ENCODE measurements around the gene CRIM1. TPM values are rescaled to one million over a fixed set of nuclear protein-coding genes. Genes with fewer than 3 reads are reported as not detected.

CRIM1 gene
- total RNA-seq, 1 donor from 2014 or later = 0.58 TPM

DNA sequence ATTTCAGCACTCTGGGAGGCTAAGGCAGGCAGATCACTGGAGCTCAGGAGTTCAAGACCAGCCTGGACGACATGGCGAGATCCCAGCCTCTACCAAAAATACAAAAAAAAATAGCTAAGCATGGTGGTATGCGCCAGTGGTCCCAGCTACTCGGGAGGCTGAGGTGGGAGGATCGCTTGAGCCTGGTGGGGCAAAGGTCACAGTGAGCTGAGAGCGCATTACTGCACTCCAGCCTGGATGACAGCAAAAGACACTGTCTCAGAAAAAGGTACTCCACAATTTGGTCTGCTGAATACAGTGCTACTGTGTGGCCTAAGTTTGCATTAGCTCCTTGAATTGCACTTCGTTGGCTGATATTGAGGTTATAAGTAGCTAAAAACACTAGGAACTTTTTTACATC, 144.5 kb downstream of the CRIM1 start:
- ChIA-PET CTCF (no interaction called here), POLR2A (no interaction called here)
- DNase-seq = no peak
- ATAC-seq (ENCODE audit: low read depth) = no peak
- no peak overlapping the region for H3K4me3 Mint-ChIP-seq
- H3K27ac Mint-ChIP-seq = no peak overlapping the region
- H3K9me3 Mint-ChIP-seq = no peaks in the 10 kb centered on the region
- TF ChIP-seq, protein P1, sequence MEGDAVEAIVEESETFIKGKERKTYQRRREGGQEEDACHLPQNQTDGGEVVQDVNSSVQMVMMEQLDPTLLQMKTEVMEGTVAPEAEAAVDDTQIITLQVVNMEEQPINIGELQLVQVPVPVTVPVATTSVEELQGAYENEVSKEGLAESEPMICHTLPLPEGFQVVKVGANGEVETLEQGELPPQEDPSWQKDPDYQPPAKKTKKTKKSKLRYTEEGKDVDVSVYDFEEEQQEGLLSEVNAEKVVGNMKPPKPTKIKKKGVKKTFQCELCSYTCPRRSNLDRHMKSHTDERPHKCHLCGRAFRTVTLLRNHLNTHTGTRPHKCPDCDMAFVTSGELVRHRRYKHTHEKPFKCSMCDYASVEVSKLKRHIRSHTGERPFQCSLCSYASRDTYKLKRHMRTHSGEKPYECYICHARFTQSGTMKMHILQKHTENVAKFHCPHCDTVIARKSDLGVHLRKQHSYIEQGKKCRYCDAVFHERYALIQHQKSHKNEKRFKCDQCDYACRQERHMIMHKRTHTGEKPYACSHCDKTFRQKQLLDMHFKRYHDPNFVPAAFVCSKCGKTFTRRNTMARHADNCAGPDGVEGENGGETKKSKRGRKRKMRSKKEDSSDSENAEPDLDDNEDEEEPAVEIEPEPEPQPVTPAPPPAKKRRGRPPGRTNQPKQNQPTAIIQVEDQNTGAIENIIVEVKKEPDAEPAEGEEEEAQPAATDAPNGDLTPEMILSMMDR (IDR thresholded peaks at IDR 0.05) = no peak
- intact Hi-C loops (cut with micrococcal nuclease) = no loop called here
- H3K4me1 Mint-ChIP-seq = no peaks in the 10 kb centered on the region
- no peaks in the 10 kb centered on the region for H3K36me3 Mint-ChIP-seq (ENCODE audit: low read depth)
- H3K27me3 Mint-ChIP-seq = no peaks in the 10 kb centered on the region

DNA sequence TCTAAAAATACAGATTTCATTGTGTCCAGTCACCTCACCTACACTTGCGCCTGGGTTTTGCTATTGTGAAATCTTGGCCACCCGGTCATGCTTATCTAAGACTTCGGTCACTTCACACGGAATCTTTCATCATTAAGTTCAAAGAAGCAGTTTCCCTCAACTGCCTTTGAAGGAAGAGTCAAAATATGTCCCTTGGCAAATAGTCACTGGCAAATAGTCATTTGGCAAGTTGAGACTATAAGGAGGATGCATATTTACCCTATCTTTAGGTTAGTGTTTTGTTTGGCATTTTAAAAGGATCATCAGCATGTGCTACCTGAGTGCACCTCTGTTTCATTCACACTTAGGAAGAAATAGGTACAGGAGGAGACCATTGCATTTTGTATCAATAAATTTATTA, 146.5 kb downstream of the CRIM1 start:
- intact Hi-C loops (cut with micrococcal nuclease) = no loop called here
- ChIA-PET POLR2A (no interaction called here), CTCF (no interaction called here)
- Mint-ChIP-seq H3K4me1 (no peaks in the 10 kb centered on the region), H3K27ac (no peak overlapping the region), H3K36me3 (ENCODE audit: low read depth) (no peaks in the 10 kb centered on the region), H3K27me3 (no peaks in the 10 kb centered on the region), H3K4me3 (no peak overlapping the region), H3K9me3 (no peaks in the 10 kb centered on the region)
- TF ChIP-seq, protein P1 (IDR thresholded peaks at IDR 0.05) = no peak
- ATAC-seq (ENCODE audit: low read depth) = no peak
- DNase-seq = no peak

DNA sequence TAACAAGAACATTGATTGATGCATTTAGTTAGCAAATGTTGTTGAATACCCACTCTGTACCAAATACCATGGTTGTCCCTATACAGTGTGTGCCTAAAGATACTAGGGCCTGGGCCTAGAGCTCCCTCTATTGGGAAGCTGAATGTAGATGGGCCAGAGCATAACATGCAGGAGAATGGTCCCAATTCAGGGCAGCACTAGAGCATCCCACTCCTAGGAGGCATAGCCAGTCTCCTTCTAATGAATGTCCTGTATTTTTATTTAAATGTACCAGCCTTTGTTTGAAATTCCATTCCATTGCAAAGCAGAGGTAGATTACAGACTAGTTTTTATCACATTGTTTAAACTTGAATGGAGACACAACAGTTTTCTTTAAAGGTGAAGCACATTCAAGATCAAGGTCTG, 151.8 kb downstream of the CRIM1 start:
- TF ChIP-seq, protein P1 (IDR thresholded peaks at IDR 0.05) = no peak
- ChIA-PET POLR2A (no interaction called here), CTCF (interaction anchor here (0.7 to 1.8 kb wide), 2 partner anchors 12 to 155 kb away, joined by 3 to 9 read pairs; no protein-coding TSS in a partner anchor)
- H3K4me1 Mint-ChIP-seq = no peaks in the 10 kb centered on the region
- H3K9me3 Mint-ChIP-seq = no peaks in the 10 kb centered on the region
- no peaks in the 10 kb centered on the region for H3K27me3 Mint-ChIP-seq
- no peak for ATAC-seq (ENCODE audit: low read depth)
- no peak overlapping the region for H3K27ac Mint-ChIP-seq
- no peak for DNase-seq
- no peak overlapping the region for H3K4me3 Mint-ChIP-seq
- intact Hi-C loops (cut with micrococcal nuclease) = loop anchor here (1.0 kb wide), 1 partner anchor 155 kb away; no protein-coding TSS in a partner anchor
- H3K36me3 Mint-ChIP-seq (ENCODE audit: low read depth) = no peaks in the 10 kb centered on the region

DNA sequence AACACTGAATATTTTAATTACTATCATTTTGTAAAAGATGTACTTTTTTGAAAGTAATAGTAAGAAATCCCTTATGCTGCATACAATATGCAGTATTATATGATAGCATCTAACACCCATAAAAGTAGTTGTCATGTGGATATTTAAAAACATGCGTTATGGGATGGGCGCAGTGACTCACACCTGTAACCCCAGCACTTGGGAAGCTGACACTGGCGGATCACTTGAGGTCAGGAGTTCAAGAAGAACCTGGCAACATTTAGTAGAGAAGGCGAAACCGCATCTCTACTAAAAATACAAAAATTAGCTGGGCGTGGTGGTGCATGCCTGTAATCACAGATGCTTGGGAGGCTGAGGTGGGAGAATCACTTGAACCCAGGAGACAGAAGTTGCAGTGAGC, 153.5 kb downstream of the CRIM1 start:
- CTCF ChIA-PET = no interaction called here
- intact Hi-C loops (cut with micrococcal nuclease) = no loop called here
- TF ChIP-seq, protein P1 (IDR thresholded peaks at IDR 0.05) = no peak
- no peaks in the 10 kb centered on the region for H3K4me1 Mint-ChIP-seq
- DNase-seq (no peak), ATAC-seq (ENCODE audit: low read depth) (no peak)
- no peak overlapping the region for H3K27ac Mint-ChIP-seq
- no peak overlapping the region for H3K4me3 Mint-ChIP-seq
- H3K27me3 Mint-ChIP-seq = no peaks in the 10 kb centered on the region
- no peaks in the 10 kb centered on the region for H3K9me3 Mint-ChIP-seq
- POLR2A ChIA-PET = no interaction called here
- no peaks in the 10 kb centered on the region for H3K36me3 Mint-ChIP-seq (ENCODE audit: low read depth)

DNA sequence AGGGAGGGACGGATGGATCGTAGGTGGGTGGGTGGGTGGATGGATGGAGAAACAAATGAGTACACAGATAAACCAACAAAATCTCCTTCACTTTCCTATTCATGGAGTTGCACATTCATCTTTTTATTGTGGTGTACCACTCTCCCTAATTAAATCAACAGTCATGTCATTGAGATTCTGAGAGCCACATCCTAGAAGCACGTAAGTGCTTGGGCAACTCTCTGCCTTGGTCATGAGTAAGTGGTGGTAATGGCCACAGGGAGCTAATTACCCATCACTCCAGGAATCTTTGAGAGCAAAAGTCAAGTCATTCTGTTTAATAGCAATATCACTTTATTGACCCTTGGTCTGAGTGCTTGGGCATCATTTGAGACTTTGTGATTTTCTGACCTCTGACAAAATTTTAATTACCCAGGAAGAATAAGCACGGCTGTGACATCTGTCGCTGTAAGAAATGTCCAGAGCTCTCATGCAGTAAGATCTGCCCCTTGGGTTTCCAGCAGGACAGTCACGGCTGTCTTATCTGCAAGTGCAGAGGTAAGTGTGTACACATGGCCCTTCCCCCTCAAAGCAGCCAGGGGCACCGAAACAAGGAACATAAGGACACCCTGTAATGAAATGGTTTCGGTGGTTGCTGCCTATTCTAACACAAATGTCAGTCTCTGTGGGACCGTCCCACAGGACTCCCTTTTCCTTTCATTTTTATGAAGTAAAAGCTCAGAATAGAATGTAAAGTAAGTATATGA, 156.5 kb downstream of the CRIM1 start:
- Mint-ChIP-seq H3K9me3 (no peaks in the 10 kb centered on the region), H3K27me3 (no peaks in the 10 kb centered on the region), H3K4me1 (no peaks in the 10 kb centered on the region), H3K4me3 (no peak overlapping the region), H3K27ac (no peak overlapping the region), H3K36me3 (ENCODE audit: low read depth) (no peaks in the 10 kb centered on the region)
- TF ChIP-seq, protein P1 (IDR thresholded peaks at IDR 0.05) = no peak
- no peak for ATAC-seq (ENCODE audit: low read depth)
- DNase-seq = no peak
- ChIA-PET POLR2A (no interaction called here), CTCF (no interaction called here)
- intact Hi-C loops (cut with micrococcal nuclease) = no loop called here
